Esophagus squamous epithelium (tissue), 5 donors: ENCODE data around the gene LRR1. TPM values are rescaled to one million over a fixed set of nuclear protein-coding genes. Genes with fewer than 3 reads are reported as not detected.
A peak's percentile ranks its signal among the peaks of the same experiment; 100 is the strongest.

Source experiments
- DNase-seq: peaks from one replicate; lab custom pipeline; 2025; lab: John Stamatoyannopoulos, UW
- H3K27ac ChIP-seq, 4 donors: fragments of 200-600 bp; sonication (generic); one replicate each; pipeline ENCODE4 v1.5.1; 2016 to 2019; ENCODE audit warnings: mild to moderate bottlenecking in 1 of 4
- H3K27me3 ChIP-seq, 4 donors: fragments of 200-600 bp; sonication (generic); 1 replicate in 3 of 4; 2 replicates in 1 of 4; pipeline versions ENCODE4 v1.5.1 to v1.6.0; 2017 to 2021; ENCODE audit warnings: antibody characterized with exemption in 1 of 4
- H3K36me3 ChIP-seq, 3 donors: fragments of 200-600 bp; sonication (generic); one replicate each; pipeline ENCODE4 v1.5.1; 2016 to 2019
- H3K4me1 ChIP-seq, 3 donors: fragments of 200-600 bp; sonication (generic); one replicate each; pipeline ENCODE4 v1.5.1; 2017 to 2019
- H3K4me3 ChIP-seq, 4 donors: fragments of 200-600 bp; sonication (generic); 1 replicate in 3 of 4; 2 replicates in 1 of 4; pipeline ENCODE4 v1.5.1; 2016 to 2019; ENCODE audit warnings: mild to moderate bottlenecking in 2 of 4, moderate library complexity in 1 of 4
- H3K9me3 ChIP-seq, 3 donors: fragments of 200-600 bp; sonication (generic); one replicate each; pipeline ENCODE4 v1.5.1; 2016 to 2019
- CTCF ChIP-seq, 6 experiments: fragments of 450-650 bp in 4 of 6; fragments of 200-600 bp in 2 of 6; sonication (generic) in 2 of 6; IDR thresholded peaks; one replicate each; pipeline ENCODE4 v1.5.1; 2016 to 2019; ENCODE audit warnings: antibody characterized with exemption in 6 of 6, mild to moderate bottlenecking in 4 of 6, moderate library complexity in 4 of 6
- POLR2A ChIP-seq, 4 donors: fragments of 450-650 bp; IDR thresholded peaks; one replicate each; pipeline ENCODE4 v1.6.1; 2017; ENCODE audit warnings: antibody characterized with exemption in 4 of 4, mild to moderate bottlenecking in 4 of 4, moderate library complexity in 3 of 4
- WGBS, 2 donors: methylation state at CpG; one replicate each; pipeline ENCODE4 v1.1.5; 2018; 5-methylcytosine and 5-hydroxymethylcytosine counted together
- intact Hi-C: fragments of 100-400 bp; cut with DNase I; formaldehyde crosslinking; loops from one replicate; pipeline ENCODE4 v1.15.0; 2022
- total RNA-seq, 4 donors: library from RNA; depleted of rRNA; stranded (reverse); fragments of >200 nt; gene quantifications; one replicate each; pipeline ENCODE4 v1.1.0, GENCODE V29; 2016
- donor health status: DM: yes; HTN: yes; CAD: no.

The LRR1 gene
- total RNA-seq, 4 donors from 2014 or later: 5.5 to 19.8 (median 12.8) TPM

GRCh38 chr14:49622022-49622607 lies 23.4 kb downstream of the LRR1 start:
- peaks cover 16 to 69% (median 31%) of the 10 kb centered on the region in 3 donors for H3K4me1 ChIP-seq
- no peaks in the 10 kb centered on the region for H3K9me3 ChIP-seq
- TF ChIP-seq POLR2A (IDR thresholded peaks at IDR 0.05): no peak
- TF ChIP-seq CTCF (IDR thresholded peaks at IDR 0.05): no peak
- 39 to 47% methylated on average over 3 of the region's 3 CpGs for WGBS, 2 donors
- peaks cover 3 to 33% (median 7%) of the 10 kb centered on the region in 3 donors for H3K36me3 ChIP-seq
- H3K4me3 ChIP-seq: peak overlapping the region; percentile 51 to 93 (median 86)
- H3K27ac ChIP-seq: peak overlapping the region in 2 of 4 donors; percentile 3 to 22
- intact Hi-C loops: no loop called here
- DNase-seq: no peak
- H3K27me3 ChIP-seq: no peaks in the 10 kb centered on the region

- WGBS, 2 donors: 25 to 31% methylated on average over 3 of the region's 3 CpGs
- no peak for DNase-seq
- Histone ChIP-seq H3K4me1 (peaks cover 16 to 58% (median 31%) of the 10 kb centered on the region in 3 donors), H3K27ac (peak overlapping the region in 2 of 4 donors; percentile 28 to 47), H3K4me3 (peak overlapping the region in 1 of 4 donors; percentile 31), H3K9me3 (no peaks in the 10 kb centered on the region), H3K27me3 (no peaks in the 10 kb centered on the region), H3K36me3 (peaks cover 0 to 20% (median 4%) of the 10 kb centered on the region in 3 donors)
- intact Hi-C loops: no loop called here
- TF ChIP-seq POLR2A (IDR thresholded peaks at IDR 0.05) (no peak), CTCF (IDR thresholded peaks at IDR 0.05) (no peak)
Observed at GRCh38 chr14:49623387-49623786, 24.6 kb downstream of the LRR1 start.

GRCh38 chr14:49623941-49624839 lies 25.4 kb downstream of the LRR1 start:
- Histone ChIP-seq H3K4me3 (no peak overlapping the region), H3K27me3 (no peaks in the 10 kb centered on the region), H3K27ac (peak overlapping the region in 2 of 4 donors; percentile 28 to 47), H3K36me3 (peaks cover 0 to 14% (median 0%) of the 10 kb centered on the region in 3 donors), H3K9me3 (no peaks in the 10 kb centered on the region), H3K4me1 (peaks cover 15 to 50% (median 25%) of the 10 kb centered on the region in 3 donors)
- TF ChIP-seq CTCF (IDR thresholded peaks at IDR 0.05) (no peak), POLR2A (IDR thresholded peaks at IDR 0.05) (no peak)
- intact Hi-C loops: no loop called here
- 20 to 53% methylated on average over 6 of the region's 6 CpGs for WGBS, 2 donors
- DNase-seq: no peak

GRCh38 chr14:49633640-49634546 lies 35.2 kb downstream of the LRR1 start:
- Histone ChIP-seq H3K4me3 (peak overlapping the region; percentile 90 to 99 (median 94)), H3K4me1 (peaks cover 8 to 53% (median 32%) of the 10 kb centered on the region in 3 donors), H3K27ac (peak overlapping the region; percentile 94 to 99 (median 98)), H3K27me3 (no peaks in the 10 kb centered on the region), H3K36me3 (peaks cover 0 to 25% (median 0%) of the 10 kb centered on the region in 3 donors), H3K9me3 (no peaks in the 10 kb centered on the region)
- peak; percentile 71 for DNase-seq
- intact Hi-C loops: loop anchor here (5.0 kb wide), 1 partner anchor 133 kb away; the partner anchor contains the start of gene KLHDC2
- TF ChIP-seq POLR2A (IDR thresholded peaks at IDR 0.05) (peak in 2 of 4 donors; percentile 81 to 87), CTCF (IDR thresholded peaks at IDR 0.05) (peak; percentile 65 to 94 (median 81))
- 0% methylated on average over 5 of the region's 101 CpGs; no CpG with 5 or more reads in 1 of the 2 donors for WGBS, 2 donors
